ENCODE data around the gene GFOD2.

Gene GFOD2

DNA sequence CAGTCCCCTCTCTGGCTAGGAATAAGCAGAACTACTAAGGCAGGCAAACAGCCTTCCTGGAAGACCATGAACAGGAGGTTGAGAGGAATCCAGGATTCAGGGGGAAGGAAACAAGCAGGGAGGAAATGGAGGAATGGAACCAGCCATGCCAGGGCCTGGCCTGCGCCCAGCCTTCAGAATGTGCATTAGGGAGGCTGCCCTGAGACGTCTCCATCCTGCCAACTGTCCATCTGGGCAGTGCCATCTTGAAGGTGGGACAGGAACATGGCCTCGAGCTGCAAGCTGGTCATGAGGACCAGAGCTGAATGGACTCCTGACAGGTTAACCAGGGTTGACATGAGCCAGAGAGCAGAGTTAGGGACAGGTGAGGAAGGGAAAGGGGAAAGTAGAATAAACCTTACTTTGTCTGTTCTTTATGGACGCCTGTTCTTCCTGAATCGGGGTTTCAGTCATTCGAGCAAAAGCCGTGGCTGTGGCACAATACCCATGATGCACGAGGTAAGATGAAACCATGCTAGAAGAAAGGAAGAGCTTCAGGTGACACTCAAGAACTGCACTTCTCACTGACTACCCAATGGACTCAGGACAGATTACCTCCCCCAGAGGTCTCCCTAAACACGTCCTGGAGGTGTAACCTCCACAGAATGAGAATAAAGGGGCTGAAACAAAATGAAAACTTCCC is 12.1 kb upstream of the GFOD2 start:
- DNase-seq: no peak

DNA sequence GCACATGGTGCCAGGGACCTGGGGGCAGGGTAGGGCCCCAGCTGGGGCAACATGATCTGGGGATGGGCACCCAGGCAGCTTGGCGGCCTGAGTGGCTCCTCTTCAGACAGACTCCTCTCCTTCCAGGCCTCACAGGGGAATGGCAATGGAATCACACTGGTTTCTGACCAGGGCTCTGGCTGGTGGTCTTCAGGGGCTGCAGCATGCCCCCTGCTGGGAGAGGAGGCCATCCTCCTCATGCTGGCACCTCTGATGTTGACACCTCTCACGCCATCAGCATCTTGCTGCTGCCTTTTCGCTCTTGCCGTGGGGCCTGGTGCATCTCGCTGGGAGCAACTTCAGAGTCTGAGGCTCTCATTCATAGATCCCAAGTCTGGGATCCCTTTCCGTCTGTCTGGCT is 11.2 kb upstream of the GFOD2 start:
- DNase-seq: no peak

DNA sequence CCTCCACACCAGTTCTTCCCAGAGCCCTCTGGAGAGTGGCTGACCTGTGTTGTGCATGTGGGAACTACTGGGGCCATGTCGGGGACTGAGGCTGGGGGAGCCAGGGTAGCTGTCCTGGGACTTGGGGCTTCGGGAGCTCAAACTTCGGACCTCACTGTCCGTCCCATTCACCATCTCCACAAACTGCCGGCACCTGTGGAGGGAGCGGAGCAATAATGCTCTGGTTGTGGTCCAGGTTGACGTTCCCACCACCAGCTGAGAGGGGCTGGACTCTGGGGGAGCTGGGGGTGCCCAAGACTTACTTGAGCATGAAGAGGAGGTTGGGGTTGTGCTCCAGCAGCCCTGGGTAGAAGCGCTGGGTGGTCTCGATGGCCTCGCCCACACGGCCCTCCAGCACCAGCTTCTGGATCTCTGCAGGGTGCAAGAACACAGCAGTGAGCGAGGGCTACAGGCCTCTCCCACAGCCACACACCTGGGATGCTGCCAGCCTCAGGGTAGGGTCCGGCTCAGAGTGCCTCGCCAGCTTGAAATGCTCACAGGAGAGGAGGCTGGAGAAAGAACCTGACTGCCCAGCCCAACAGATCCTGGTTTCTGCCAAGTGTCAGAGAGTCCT is 10.6 kb upstream of the GFOD2 start:
- no peak for DNase-seq

DNA sequence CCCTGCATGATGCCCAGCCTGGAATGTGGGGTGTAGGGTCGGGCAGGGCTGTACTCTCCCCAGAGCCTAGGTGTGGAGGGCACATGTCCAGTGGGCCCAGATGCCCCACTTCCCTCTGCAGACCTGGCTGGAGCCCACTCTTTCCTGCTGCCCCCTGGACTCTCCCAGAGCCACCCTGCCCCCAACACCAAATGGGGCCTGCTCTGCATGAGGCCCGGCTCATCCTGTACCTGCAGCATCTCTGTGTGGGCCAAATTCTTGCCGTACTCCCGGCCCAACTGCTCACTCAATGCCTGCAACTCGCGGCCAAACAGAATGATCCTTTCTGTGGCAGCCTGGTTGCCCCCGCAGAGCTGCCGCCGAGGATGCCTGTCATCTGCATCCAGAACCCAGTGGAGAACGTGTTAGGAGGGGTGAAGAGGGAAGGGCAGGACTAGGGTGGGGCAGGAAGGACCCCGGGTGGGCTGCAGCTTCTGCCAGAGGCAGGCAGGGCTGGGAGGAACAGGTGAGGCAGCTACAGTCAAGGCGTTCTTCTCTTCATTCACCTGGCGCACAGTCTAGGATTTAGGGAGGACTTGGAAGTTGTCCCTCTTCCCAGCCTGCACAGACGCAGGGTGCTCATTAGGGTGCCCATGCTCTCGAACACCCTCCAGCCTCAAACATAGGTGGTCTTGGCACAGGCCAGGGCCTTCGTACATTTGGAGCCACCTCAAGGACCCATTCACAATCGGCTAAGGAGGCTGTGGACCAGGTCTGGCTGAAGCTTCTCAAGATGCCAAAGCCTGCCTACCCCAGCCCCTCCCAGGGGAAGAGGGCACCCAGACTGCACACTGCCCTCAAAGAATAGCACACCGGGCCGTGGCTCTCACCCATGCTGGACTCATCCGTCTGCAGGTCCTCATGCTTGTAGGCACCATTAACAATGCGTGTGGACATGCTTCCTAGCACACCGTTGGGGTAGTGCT is 8.7 kb upstream of the GFOD2 start:
- no peak for DNase-seq

DNA sequence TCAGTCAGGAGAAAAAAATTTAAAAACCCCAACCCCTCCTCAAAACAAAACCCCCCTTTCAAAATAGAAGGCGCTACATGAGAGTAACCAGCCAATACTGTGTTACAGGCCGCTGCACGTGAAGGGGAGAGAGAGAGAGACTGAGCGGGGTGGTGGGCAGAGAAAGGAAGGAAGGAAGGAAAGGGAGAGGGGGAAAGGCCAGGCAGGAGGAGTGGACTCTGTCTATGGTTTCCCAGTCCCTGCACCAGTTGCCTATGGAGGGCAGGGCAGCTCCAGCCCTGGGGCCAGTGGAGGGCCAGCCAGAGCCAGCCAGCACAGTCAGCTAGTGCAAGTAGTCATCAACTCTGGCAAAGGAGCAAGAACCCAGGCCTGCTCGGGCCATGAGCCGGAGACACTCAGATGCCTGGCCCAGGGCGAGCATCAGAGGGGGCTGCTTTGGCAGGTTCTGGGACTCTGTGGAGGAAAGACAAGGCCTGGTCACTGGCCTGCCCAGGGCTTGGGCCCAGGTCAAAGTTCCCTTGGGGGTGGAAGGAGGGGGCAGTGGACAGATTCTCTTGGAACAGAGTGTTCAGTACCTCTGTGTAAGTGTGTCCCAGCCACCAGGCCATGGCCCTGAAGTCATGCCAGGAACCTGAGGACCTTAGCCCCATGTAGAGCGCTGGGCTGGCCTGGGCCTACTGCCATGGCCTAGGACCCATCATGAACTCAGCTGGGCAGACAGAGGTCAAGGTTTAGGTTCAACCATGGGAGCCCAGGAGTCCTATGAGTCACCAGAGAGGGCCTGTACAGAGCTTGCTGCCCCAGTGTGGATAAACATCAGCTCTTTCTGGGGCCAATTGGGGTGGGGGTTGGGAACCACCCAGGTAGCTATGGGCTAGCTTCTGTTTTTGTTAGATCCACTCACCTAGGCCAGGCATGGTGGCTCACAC is 7.3 kb upstream of the GFOD2 start:
- DNase-seq: no peak

DNA sequence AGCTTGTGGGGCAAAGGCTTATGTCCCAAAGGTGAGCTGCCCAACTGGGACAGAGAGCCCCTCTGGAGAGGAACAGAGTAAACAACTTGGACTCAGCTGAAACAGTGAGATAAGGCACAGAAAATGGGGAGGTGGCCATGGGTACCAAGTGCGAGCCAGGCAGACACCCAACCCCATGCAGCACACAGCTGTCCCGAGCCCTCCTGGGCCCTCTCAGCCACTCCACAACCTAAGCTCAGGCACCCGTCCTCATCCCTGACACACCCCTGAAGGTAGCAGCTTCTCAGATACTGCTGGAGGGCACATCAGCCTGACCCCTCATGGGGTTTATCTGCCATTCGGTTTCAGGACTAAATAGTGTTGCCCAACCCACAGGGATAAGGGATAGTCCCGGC is 4.8 kb upstream of the GFOD2 start:
- DNase-seq: no peak

DNA sequence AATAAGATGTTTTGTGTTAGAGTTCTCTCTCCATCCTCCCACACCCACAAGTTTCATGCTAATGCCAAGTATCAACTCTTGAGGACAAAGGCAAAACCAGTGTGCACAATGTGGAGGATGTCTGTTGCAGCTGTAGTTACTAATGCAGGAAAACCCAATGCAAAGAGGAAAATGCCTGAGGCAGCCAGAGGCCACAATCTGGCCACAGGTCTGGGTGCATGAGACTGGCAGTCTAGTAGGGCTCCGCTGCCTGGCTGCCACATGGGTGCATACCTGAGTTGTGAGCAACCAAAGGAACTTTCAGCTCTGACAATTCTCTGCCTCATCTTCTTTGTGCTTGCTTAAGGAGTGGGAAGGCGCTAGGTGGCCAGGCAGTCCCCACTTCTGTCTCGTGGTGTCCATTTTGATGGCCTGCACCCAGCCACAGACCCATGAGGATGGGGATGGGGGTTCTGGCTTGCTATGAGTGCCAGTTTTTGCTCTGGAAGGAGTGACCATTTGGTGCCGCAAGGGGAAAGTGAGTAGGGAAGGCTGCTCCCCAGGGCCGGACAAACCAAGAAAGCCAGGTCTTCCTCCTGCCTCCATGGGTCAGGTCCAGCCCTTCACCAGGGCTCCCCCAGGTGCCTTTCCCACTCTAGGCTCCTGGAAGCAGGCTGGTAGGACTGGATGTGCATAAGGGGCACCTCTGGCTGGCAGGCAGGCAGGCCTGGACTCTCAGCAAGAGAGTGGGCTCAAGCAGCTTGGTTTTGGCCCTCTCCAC is 4.2 kb upstream of the GFOD2 start:
- no peak for DNase-seq

DNA sequence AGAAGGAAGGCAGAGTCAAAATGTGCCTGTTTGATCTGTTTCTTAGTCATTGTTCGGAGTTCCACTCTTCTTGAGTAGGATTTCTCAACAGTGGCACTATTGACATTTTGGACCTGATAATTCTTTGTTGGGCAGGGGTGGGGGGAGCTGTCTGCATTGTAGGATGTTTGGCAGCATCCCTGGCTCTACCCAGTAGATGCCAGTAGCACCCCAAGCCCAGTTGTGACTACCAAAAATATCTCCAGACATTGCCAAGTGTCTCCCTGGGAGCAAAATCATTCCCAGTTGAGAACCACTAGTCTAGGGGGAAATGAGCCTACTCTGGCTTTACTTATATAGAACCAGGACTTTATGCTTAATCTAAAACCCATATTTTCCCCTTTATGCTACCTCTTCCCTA is 1.1 kb upstream of the GFOD2 start:
- DNase-seq: no peak

DNA sequence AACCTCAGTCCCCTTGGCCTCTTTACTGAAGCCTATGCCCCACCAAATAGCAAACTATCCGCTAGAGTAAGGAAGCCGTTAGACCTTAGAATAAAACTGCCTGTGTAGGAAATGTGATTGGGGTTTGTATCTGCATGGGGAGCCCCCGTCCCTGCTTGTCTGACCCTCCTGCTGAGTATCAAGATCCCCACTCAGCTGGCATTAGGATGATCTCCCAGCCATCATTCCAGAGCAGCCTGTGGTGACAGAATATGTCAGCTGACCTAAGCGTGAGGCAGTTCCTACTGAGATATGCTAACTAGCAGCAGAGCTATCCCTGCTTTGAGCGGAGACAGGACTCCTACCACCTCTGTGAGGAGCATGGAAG is 645 bp upstream of the GFOD2 start:
- no peak for DNase-seq

DNA sequence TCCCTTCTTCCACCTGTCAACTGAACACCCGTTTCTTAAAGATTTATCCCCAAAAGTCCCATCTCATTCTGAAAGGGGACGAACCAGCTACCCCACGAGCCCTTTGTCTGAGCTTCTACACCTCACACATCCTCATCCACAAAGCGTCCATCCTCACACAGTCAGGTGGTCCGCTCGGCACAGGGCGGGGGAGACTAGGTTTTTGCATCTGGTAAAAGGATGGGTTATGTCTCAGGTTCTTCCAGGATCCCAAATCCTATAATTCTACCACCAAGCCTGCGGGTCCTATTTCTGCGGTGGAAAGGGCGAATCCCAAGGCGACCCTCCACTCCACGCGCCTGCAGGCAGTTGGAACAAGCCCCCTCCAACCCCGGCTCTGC is 458 bp downstream of the GFOD2 start:
- no peak for DNase-seq

DNA sequence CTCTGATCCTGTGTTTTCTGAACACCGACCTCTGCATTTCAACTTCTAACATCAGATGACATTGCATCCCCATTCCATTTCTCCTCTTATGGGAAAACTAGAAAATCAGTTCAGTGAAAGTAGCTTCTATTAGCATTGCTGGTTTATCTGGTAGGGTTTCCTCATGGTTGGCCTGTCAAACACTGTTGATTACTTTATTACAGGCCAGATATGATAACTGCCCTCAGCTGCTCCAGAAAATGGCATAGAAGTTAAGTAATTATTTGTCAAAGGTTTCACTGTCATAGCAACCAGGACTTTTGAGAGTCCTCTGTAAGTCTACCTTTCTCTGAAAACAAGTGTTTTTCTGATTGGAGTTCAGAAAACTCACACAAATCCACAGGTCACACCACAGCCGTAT is 3.0 kb downstream of the GFOD2 start:
- no peak for DNase-seq

DNA sequence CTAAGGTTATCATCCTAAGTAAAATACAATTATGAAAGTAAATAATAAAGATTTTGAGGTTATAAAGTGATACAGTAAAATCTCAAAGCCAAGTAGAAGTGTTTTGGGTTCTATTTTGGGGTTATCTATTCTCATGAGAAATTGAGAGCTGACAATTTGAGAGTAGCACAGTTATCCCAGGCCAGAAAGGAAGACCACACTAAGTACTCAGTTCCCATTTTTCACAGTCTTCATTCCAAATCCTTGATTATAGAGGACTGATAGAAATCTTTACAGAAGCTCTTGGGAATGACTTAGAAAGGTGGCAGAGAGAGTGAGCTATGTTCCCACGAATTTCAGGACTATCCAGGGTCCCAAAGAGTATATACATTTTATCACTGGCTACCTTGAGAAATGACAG is 4.6 kb downstream of the GFOD2 start:
- DNase-seq: no peak

DNA sequence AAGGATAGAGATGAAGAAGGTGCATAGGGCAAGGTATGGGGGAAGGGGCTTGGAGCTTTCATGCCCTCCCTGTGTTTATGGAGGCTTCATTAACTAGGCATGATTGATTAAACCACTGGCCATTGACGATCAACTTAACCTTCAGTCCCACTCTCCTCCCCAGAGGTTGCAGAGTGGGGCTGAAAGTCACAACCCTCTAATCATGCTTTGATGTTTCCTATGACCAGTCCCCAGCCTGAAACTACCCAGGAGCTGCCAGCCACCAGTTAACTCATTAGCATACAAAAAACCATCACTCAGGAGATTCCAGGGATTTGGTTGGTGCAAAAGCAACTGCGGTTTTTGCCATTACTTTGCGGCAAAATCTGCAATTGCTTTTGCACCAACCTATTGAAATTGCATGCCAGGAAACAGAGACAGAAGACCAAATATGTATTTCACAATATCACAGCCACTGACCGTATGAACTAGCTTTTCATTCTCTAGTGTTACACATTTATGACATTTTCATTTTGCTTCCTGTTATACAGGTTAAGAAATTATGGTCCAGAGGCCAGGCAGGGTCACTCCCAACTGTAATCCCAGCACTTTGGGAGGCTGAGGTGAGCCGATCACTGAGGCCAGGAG is 5.4 kb downstream of the GFOD2 start:
- DNase-seq: no peak

DNA sequence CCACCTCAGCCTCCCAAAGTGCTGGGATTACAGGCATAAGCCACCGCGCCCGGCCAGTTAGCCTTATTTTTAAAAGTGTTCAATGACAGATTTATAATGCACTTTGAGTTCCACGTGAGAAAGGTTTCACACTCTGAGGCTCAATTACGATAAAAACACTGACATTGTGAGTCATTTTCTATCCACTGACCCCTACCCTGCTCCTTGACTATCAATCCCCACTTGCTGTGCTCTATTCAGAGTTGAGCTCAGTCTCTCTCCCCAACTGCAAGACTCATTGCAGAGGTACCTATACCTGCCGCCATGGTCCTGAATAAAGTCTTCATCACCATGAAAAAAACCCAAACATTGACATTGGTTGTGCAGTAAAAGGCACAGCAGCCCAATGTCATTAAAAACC is 8.5 kb downstream of the GFOD2 start:
- DNase-seq: no peak

DNA sequence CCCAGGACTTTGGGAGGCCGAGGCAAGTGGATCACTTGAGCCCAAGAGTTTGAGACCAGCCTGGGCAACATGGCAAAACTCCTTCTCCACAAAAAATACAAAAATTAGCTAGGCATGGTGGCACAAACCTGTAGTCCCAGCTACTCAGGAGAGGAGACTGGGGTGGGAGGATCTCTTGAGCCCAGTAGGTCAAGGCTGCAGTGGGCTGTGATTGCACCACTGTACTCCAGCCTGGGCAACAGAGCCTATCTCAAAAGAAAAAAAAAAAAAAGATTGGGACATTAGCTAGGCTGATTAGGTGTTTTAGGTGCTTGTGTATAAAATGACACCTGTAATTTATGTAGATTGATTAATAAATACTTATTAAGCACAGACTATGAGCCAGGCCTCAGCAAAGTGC is 10.1 kb downstream of the GFOD2 start:
- DNase-seq: no peak

DNA sequence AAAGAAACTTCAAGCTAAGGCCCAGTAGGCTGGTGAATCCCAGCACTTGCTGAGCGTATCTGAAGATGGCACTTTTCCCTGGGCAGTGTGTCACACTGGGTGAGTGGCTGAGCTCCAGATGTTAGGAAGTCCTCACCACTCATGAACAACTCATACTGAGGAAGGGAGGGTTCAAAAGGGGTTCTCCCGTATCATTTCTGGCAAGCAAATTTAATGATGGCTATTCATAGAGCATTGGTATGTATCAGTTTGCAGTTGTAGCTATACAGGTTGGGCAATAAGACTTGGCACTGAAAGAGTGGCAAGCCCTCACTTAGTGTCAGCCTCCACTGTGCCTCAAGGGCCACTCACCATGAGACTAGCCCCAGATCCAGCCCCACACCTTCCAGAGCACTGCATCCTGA is 10.7 kb downstream of the GFOD2 start:
- no peak for DNase-seq

DNA sequence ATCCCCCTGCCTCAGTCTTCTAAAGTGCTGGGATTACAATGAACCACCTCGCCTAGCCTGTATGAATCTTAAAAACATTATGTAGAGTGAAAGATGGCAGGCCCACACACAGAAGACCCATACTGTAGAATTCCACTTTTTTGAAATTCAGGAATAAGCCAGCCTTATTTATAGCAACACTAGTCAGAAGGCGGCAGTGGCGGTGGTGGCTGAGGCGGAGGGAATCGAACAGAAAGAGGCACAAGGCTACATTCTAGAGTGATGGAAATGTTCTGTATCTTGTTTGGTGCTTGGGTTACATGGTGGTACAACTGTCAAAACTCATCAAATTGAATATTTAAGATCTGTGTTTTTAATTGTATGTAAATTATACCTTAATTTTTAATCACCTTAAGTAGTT is 11.3 kb downstream of the GFOD2 start:
- DNase-seq: no peak

DNA sequence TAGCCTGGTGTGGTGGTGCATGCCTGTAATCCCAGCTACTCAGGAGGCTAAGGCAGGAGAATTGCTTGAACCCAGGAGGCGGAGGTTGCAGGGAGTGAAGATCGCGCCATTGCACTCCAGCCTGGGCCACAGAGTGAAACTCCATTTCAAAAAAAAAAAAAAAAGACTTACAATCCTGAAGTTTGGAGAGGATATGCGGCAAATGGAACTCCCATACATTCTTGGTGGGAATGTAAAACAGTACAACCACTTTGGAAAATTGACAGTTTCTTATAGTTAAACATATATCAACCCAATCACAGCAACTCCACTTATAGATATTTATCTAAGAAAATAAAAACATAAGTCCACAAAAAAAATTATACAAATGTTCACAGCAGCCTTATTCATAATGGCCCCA is 11.9 kb downstream of the GFOD2 start:
- no peak for DNase-seq

DNA sequence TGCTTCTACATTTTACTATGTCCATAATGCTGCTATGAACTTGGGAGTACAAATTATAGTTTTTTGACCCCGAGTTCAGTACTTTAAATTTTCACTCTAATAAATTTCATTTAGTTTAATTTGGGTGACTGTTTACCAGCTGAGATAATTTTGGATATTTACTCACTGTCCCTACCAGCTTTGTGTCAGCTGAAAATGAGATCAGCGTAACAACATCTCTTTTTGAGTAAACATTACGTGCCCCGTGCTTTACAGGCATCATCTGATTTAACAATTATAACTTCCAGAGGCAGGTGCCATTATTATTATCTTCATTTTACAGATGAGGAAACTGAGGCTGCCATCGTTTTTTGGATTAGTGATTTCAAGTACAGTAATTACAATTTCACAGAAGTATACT is 15.0 kb downstream of the GFOD2 start:
- no peak for DNase-seq

DNA sequence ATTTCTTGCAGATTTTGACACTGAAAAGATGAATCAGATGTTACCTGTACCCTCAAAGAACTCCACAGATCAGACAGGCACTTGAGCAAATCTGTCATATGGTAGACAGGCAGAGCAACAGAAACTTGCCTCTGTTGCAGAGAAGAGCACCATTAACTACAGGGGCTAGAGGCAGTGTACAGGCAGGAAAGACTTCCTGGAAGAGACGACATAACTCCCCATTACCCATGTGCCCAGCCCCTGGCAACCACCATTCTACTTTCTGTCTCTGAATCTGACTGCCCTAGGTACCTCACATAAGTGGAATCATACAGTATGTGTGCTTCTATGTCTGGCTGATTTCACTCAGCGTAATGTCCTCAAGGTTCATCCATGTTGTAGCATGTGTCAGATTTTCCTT is 15.5 kb downstream of the GFOD2 start:
- no peak for DNase-seq

DNA sequence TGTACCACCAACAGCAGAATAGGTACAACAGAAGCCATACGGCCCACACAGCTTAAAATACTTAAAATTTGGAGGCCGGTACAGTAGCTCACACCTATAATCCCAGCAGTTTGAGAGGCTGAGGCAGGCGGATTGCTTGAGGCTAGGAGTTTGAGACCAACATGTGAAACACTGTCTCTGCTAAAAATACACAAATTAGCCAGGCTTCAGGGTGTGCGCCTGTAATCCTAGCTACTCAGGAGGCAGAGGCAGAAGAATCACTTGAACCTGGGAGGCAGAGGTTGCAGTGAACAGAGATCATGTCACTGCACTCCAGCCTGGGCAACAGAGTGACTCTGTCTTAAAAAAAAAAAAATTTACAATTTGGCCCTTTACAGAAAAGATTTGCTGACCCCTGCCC is 17.0 kb downstream of the GFOD2 start:
- no peak for DNase-seq

DNA sequence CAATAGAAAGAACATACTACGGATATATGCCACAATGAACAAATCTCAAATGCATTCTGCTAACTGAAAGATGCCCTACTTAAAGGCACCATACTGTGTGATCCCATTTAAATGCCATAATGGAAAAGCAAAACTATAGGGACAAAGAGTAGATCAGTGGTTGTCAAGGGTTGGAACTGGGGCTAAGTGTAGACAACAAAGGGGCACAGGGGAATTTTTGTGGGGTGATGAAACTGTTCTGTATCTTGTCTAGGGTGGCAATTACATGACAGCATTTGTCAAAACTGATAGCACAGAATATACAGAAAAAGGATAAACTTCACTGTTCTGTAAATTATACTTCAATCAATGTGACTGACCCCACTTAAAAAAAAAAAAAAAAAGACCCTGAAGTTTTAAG is 17.7 kb downstream of the GFOD2 start:
- DNase-seq: no peak

Data from activated CD4-positive, alpha-beta T cell treated with anti-CD3 and anti-CD28 coated beads for 1 hour (primary cell).